ENCODE results near the gene TNK1. TPM values are rescaled to one million over a fixed set of nuclear protein-coding genes. Genes with fewer than 3 reads are reported as not detected.

TNK1 gene
- total RNA-seq, 6 donors from 2014 or later: 5.8 to 16.8 (median 8.2) TPM

GRCh38 chr17:7435676-7436555 lies 55.0 kb downstream of the TNK1 start:
- ATAC-seq (ENCODE audit: low FRiP score in 2 of 2): peak; percentile 37 to 51
- peaks cover 50 to 60% (median 56%) of the 10 kb centered on the region in 4 donors for H3K4me1 ChIP-seq

GRCh38 chr17:7436556-7437368 lies 55.9 kb downstream of the TNK1 start:
- ATAC-seq (ENCODE audit: low FRiP score in 2 of 2): peak; percentile 85 to 90
- Histone ChIP-seq H3K4me1 (peaks cover 50 to 60% (median 57%) of the 10 kb centered on the region in 4 donors), H3K27me3 (peaks cover 0 to 25% (median 19%) of the 10 kb centered on the region in 4 donors), H3K4me3 (peak overlapping the region in 3 of 4 donors; percentile 56 to 63 (median 61)), H3K36me3 (no peaks in the 10 kb centered on the region), H3K27ac (peak overlapping the region; percentile 65 to 84 (median 78)), H3K9me3 (no peaks in the 10 kb centered on the region)
- WGBS, 2 donors: 15 to 23% methylated on average over 12 to 48 of the region's 92 CpGs
- TF ChIP-seq CTCF (IDR thresholded peaks at IDR 0.05): peak; percentile 80 to 97 (median 95)
- TF ChIP-seq POLR2A (IDR thresholded peaks at IDR 0.05): peak in 2 of 4 donors; percentile 32 to 45
- no peak for TF ChIP-seq EP300 (IDR thresholded peaks at IDR 0.05)
- peak in 1 of 2 donors; percentile 41 for TF ChIP-seq POLR2AphosphoS5 (IDR thresholded peaks at IDR 0.05)
- peak; percentile 89 to 96 for DNase-seq

More at GRCh38 chr17:7435676-7436555, 55.0 kb downstream of the TNK1 start:
- Histone ChIP-seq H3K4me3 (peak overlapping the region; percentile 56 to 63 (median 58)), H3K27me3 (peaks cover 0 to 25% (median 18%) of the 10 kb centered on the region in 4 donors), H3K9me3 (no peaks in the 10 kb centered on the region), H3K27ac (peak overlapping the region; percentile 65 to 85 (median 78)), H3K36me3 (no peaks in the 10 kb centered on the region)
- no peak for TF ChIP-seq POLR2AphosphoS5 (IDR thresholded peaks at IDR 0.05)
- peak in 3 of 6 experiments; percentile 16 to 32 (median 18) for TF ChIP-seq CTCF (IDR thresholded peaks at IDR 0.05)
- peak in 1 of 4 donors; percentile 11 for TF ChIP-seq POLR2A (IDR thresholded peaks at IDR 0.05)
- DNase-seq: peak; percentile 71 to 93
- 10 to 21% methylated on average over 13 to 48 of the region's 49 CpGs for WGBS, 2 donors

GRCh38 chr17:7437369-7437863 lies 56.5 kb downstream of the TNK1 start:
- Histone ChIP-seq H3K36me3 (no peaks in the 10 kb centered on the region), H3K27me3 (peaks cover 0 to 25% (median 19%) of the 10 kb centered on the region in 4 donors), H3K9me3 (no peaks in the 10 kb centered on the region), H3K27ac (peak overlapping the region in 3 of 4 donors; percentile 65 to 84 (median 79)), H3K4me1 (peaks cover 50 to 60% (median 57%) of the 10 kb centered on the region in 4 donors), H3K4me3 (peak overlapping the region in 3 of 4 donors; percentile 56 to 63 (median 61))
- WGBS, 2 donors: 34 to 68% methylated on average over 9 to 31 of the region's 31 CpGs
- DNase-seq (no peak), ATAC-seq (ENCODE audit: low FRiP score in 2 of 2) (no peak)
- no peak for TF ChIP-seq POLR2A (IDR thresholded peaks at IDR 0.05)
- no peak for TF ChIP-seq EP300 (IDR thresholded peaks at IDR 0.05)
- TF ChIP-seq POLR2AphosphoS5 (IDR thresholded peaks at IDR 0.05): no peak
- no peak for TF ChIP-seq CTCF (IDR thresholded peaks at IDR 0.05)

GRCh38 chr17:7437950-7438614 lies 57.2 kb downstream of the TNK1 start:
- H3K9me3 ChIP-seq: no peaks in the 10 kb centered on the region
- H3K27me3 ChIP-seq: peaks cover 0 to 25% (median 19%) of the 10 kb centered on the region in 4 donors
- H3K4me1 ChIP-seq: peaks cover 50 to 60% (median 57%) of the 10 kb centered on the region in 4 donors
- peak overlapping the region in 3 of 4 donors; percentile 25 to 61 (median 35) for H3K4me3 ChIP-seq
- TF ChIP-seq POLR2A (IDR thresholded peaks at IDR 0.05) (no peak), CTCF (IDR thresholded peaks at IDR 0.05) (no peak), EP300 (IDR thresholded peaks at IDR 0.05) (no peak), POLR2AphosphoS5 (IDR thresholded peaks at IDR 0.05) (no peak)
- 19% methylated on average over 38 of the region's 48 CpGs for WGBS, 2 donors
- DNase-seq (peak; percentile 72 to 95), ATAC-seq (ENCODE audit: low FRiP score in 2 of 2) (peak in 1 of 2 donors; percentile 45)
- H3K36me3 ChIP-seq: no peaks in the 10 kb centered on the region
- no peak overlapping the region for H3K27ac ChIP-seq

Measured in upper lobe of left lung (tissue), 6 donors.